ENCODE measurements around the gene CHN1.
A peak's percentile ranks its signal among the peaks of the same experiment; 100 is the strongest.

Gene CHN1

DNA sequence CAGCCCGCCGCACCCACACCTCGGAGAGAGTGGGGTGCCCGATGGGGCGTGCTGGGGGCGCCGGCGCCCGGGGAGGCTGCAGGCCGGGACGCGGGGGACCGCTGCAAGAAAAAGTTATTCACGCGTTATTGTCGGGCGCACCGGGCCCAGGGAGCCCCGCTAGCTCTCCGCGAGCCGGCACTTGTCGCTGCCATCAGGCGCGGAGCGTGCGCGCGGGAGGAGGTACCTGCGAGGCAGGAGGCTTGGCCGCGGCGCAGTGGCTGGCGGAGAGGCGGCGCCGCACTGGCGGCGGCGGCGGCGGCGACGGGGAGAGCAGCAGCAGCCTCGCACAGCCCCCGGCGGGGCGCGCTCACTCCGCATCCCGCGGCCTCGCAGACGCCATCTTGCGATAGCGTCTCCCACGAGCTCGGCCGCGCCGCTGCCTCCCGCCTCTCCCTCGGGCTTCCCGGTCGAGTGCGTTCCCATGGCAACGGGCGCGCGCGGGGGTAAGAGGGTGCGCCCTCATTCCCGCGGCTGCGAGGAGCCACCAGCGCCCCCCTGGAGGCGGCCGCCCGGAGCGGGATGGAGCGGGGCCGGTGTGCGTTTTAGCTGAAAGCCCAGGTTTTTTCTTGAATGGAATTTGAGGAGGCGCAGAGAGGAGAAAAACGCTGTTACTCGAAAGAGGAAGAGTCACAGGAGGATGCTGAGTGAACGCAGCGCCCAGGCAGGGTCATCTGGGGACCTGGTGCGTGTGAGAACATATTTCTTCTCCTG, at the start of gene CHN1:
Gene CHN1, minus strand, starts transcription at position 402 of the 753 bp plus-strand sequence. CDS start 469 bp downstream, outside the sequence.
- peak; percentile 89 to 90 for ATAC-seq

DNA sequence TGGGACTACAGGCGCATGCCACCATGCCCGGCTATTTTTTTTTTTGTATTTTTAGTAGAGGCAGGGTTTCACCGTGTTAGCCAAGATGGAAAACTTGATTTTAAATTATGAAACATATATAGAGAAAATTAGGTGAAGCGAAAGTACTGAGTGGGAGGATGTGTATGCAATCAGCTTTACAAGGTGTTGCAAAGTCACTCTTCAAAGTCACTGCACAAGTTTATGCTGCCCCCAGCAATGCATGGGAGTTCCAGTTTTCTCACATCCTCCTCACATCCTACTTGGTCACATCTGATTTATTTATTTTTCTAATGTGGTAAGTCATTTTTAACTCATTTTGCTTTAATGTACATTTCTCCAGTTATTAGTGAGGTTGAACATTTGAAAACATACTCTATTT, 49.2 kb upstream of the CHN1 start:
- ATAC-seq: no peak

DNA sequence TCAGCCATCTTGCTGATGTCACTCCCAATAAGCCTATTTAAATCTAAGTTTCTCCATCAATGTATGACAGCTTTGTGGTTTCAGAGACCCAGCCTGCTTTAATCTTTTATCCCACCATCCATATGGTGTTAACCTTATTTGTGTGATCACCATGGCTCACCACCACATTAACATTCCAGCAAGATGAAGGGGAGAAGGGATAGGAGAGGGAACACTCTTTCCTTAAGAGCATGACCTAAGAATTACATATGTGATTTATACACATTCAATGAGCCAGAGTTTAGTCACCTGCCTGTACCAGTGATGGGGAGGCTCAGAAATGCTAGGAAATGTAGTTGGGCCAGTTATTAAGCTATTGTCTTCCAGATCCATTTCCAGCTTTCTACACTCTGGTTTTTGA, 44.5 kb upstream of the CHN1 start:
- ATAC-seq: no peak

DNA sequence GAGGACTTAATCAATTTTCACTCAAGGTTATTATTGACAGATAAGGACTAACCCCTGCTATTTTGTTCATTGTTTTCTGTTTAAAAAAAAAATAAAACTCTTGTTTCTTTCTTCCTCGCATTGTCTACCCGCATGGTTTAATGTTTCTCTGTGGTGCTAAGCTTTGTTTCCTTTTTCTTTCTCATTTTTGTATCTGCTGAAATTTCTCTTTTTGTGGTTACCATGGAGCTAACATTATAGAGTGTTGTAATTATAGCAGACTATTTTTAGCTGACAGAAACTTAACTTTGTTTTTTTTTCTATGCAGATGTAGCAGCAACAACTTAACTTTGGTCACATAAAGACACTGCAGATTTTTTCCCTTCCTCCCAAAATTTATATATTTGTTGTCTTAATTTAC, 43.1 kb upstream of the CHN1 start:
- no peak for ATAC-seq

DNA sequence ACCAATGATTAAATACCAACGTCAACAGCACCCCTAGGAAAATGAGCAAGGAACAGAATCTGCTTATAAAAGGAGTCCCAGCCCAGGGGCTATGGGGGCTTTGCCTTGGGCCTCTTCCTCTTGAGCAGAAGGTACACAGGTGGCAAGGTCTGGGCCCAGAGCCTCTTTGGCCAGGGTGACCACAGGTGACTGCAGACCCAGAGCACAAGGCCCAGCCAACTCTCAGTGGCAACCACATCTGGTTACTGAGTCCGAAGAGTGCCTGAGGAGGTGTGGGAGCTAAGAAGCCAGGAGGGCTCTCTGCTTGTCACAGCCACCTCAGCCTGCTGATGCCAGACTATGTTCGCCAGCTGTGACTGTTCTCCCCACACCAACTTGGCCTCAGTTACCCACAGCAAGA, 34.3 kb upstream of the CHN1 start:
- no peak for ATAC-seq

DNA sequence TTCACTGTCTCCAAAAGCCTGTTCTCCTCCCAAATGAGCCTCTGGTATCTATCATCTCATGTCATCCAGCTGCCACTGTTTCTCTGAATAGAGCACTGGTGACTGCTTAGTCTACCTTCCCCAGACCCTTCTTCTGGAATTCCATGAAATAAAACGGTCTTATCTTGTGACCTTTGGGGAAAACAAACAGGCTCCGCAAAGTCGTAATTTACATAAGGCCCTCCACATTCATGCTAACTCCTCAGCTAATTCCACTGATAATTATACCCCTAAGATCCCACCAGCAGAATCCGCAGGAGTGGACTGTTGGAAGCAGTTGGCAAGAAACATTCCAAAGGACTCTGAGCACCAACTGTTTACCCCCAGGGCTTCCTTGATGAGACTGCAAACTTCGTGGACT, 33.9 kb upstream of the CHN1 start:
- no peak for ATAC-seq

GRCh38 chr2:175037941-175038340, 32.8 kb upstream of the CHN1 start:
- no peak for ATAC-seq

DNA sequence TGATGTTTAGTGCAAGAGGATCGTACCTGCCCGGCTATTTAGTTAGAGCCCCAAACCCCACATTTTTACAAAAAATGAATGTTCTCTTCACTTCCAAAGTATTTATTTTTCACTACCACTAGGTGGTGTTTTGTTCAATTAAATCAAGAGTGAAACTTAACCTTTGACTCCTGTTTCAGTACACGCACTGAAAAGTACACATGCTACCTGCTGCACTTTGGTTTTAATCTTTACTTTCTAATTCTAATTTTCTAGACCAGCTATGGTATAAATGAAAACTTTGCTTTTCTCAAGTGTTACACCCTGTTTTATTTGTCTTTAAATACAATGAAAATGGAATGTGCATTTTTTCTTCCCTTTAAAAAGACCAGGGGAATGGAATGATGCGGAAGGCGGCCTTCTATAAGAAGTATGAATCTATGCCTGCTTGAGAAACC, 31.4 kb upstream of the CHN1 start:
- ATAC-seq: no peak

- ATAC-seq: no peak
Observed at GRCh38 chr2:175035806-175036205, 30.6 kb upstream of the CHN1 start.

- no peak for ATAC-seq
Observed at GRCh38 chr2:175034716-175035115, 29.5 kb upstream of the CHN1 start.

- ATAC-seq: no peak
Observed at GRCh38 chr2:175030380-175031271, 25.4 kb upstream of the CHN1 start.

GRCh38 chr2:175027755-175028154, 22.6 kb upstream of the CHN1 start:
- ATAC-seq: no peak

GRCh38 chr2:175026385-175026784, 21.2 kb upstream of the CHN1 start:
- no peak for ATAC-seq

- no peak for ATAC-seq
Observed at GRCh38 chr2:175025946-175026345, 20.8 kb upstream of the CHN1 start.

- ATAC-seq: no peak
Observed at GRCh38 chr2:175025233-175025632, 20.1 kb upstream of the CHN1 start.

DNA sequence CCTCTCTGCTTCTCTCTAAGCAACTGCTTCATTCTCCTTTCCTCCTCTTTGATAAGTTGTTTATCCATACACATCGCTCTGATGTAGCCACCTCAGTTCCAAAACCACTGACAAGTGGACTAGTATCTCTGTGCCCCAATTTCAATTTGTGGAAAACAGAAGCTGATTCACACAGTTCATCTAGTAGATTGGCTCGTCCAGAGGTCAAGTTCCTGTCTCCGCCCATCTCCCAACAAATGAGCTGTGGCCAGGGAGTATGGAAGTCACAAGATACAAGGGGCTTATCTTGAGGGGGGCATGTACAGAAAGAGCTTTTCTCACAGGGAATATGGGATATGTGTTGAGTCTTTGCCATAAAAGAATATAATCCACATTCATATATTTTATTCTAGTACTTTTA, 17.7 kb upstream of the CHN1 start:
- ATAC-seq: no peak

DNA sequence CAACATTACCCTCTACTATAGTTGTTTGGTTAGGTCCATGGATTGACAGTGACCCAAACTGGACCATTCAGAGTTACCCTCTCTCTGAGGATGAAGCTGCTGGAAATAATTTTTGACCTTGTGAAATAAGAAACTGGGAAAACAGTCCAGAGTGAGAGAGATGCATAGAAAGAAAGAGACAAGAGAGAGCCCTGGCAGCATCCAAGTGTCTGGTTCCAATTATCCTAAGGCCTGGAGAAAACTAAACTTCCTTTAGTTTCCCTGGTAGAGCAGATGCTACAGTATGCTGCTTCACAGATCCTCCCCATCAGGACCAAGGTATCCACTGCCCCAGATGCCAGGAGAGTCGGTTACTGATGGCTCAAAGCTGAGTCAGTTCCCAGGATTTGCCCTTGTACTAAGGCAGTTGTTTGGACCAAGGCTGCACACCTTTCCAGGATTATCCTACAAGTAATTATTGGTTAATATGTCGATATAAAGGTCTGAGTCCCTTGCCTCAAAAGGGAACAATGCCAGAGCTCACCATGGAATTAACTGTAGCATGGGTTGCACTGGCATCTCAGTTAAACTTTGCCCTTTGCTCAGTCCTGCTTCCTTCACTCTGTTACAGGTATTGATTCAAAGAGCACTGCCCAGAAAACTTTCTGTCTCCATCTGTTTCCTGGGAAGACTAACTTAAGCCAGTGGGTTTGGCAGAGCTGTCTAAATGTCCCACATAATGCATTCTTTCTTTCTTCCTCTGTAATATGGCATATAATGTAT, 14.6 kb upstream of the CHN1 start:
- ATAC-seq: no peak

- ATAC-seq: no peak
Observed at GRCh38 chr2:175017618-175018414, 12.6 kb upstream of the CHN1 start.

DNA sequence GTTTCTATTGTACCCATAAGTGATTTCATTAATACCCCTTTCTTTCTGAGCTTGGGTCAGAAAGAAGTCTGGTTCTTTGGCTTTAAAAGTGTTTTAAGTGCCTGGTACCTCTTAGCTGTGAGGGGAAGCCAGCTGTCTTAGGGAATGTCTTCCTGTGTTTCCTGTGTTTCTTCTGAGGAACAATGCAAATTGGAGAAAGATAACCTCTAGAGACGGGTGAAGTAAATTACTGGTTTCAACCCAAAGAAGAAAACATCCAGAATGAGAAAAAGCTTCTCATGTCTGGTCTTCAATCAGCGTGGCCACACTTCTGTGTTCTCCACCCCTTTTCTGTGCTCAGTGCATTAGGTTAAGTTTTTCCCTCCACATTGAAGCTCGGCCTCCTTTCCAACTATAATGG, 10.2 kb upstream of the CHN1 start:
- ATAC-seq: no peak

- ATAC-seq: no peak
Observed at GRCh38 chr2:175012516-175012915, 7.3 kb upstream of the CHN1 start.

DNA sequence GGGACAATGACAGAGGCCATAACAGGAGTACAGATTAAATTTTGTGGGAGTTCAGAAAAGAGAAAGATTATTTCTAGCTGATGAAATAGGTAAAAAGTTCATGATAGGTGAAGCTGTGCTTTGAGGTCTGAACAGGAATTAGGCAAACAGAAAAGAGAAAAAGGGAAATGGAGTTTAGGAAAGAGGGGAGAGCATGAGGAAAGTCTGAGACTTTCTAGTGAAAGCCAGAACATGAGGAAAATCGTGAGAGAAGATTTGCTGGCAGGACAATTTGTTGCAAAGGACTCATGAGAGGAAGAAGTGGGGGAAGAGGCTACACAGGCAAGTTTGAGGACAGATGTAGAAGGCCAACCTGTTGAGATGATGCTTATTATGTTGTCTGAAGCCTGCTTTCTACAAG, 6.3 kb upstream of the CHN1 start:
- ATAC-seq: no peak

GRCh38 chr2:175010848-175011254, 5.7 kb upstream of the CHN1 start:
- no peak for ATAC-seq
